Astrocyte of the cerebellum (primary cell): ENCODE data around the gene TP63.
"Not testable (repeated sequence)": the region's sequence is repeated elsewhere in the genome, so short reads cannot be mapped to it uniquely, and the experiment has no call there.

Source experiments
- DNase-seq: peaks from one replicate; pipeline ENCODE4 v3.0.0-alpha.2; 2011; ENCODE audit warnings: low read depth
- H3K4me3 ChIP-seq: 2 replicates; pipeline ENCODE4 v1.5.1; 2011; ENCODE audit warnings: mild to moderate bottlenecking, low read depth, low read length, moderate library complexity
- in situ Hi-C: cut with HindIII; loops from 2 replicates; pipeline ENCODE4 v1.10.0; 2017; ENCODE audit warnings: low sequenced_read_pairs
- TF ChIP-seq, protein P1 (sequence below): IDR thresholded peaks from 2 replicates; pipeline ENCODE4 v1.5.1; 2012; ENCODE audit warnings: low read length, low read depth, moderate library complexity, mild to moderate bottlenecking; ENCODE audit errors: missing control alignments

Gene TP63

DNA sequence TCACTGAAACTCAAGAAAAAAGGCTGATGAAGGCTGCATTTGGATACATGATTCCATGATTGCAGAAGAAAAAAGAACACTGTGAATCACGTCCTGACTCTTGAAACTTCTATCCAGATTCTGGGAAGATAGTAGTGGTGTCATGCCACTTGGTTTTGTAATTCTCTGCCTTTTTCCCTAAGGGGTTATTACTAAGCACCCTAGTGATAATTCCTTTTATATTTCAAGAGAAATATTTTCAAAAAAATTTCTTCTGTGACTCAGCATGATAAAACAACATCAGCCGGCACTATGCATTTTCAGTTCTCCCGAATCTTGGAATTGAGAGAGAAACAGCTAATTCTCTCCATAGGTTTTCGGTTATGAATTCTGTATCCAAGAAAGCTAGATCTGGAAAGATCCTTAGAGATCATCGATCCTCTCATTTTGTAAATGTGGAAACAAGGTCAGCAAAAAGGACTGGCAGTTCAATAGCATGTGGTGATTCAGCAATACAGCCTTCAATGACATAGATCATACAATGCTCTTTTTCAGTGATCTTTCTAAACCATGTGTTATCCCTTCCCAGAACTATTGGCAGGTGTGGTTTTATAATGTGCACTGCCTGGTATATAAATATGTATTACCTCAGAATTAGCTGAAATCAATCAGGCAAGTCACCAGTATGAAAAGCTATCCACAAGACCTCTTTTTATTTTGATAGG is 42.6 kb upstream of the TP63 start:
- in situ Hi-C loops, result no loop called here
- no peak overlapping the region for H3K4me3 ChIP-seq
- TF ChIP-seq, protein P1, sequence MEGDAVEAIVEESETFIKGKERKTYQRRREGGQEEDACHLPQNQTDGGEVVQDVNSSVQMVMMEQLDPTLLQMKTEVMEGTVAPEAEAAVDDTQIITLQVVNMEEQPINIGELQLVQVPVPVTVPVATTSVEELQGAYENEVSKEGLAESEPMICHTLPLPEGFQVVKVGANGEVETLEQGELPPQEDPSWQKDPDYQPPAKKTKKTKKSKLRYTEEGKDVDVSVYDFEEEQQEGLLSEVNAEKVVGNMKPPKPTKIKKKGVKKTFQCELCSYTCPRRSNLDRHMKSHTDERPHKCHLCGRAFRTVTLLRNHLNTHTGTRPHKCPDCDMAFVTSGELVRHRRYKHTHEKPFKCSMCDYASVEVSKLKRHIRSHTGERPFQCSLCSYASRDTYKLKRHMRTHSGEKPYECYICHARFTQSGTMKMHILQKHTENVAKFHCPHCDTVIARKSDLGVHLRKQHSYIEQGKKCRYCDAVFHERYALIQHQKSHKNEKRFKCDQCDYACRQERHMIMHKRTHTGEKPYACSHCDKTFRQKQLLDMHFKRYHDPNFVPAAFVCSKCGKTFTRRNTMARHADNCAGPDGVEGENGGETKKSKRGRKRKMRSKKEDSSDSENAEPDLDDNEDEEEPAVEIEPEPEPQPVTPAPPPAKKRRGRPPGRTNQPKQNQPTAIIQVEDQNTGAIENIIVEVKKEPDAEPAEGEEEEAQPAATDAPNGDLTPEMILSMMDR, result no peak
- DNase-seq, result no peak

DNA sequence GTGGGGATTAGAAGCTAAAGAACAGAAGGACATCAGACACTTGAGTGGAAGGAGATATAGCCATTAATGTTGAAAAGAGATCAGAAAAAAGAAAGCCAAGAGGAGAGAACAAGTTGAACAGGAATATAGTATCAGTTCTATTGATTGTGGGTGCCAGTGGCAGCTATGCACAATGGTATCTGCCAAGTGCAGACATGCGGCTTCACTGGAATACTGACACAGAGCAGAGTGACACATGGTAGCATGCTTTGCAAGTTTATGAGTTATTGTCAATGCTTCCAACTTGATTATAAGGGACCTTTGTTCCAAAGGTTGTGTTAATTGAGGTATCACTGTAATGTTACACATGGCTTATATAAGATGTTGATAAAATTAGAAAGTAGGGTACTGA is 42.0 kb upstream of the TP63 start:
- TF ChIP-seq, protein P1, result no peak
- no peak for DNase-seq
- in situ Hi-C loops, result no loop called here
- H3K4me3 ChIP-seq, result no peak overlapping the region

DNA sequence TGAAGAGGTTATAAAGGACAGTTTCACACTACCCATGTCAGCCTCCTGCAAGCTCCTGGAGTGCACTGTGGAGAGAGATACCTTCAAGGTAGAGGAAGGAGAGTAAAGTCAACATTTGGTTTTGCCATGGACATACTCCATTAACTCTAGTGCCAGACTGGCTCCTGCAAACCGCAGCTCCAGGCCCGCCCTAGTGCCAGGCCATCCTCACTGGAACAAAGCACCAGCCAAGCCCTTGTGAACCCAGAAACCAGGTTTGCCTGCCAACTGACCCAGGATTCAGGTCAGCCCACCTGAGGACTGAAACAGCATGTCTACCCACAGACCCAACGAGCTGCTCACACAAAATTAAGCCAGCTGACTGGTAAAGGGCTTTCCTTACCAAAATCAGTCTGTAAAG is 41.0 kb upstream of the TP63 start:
- no peak for DNase-seq
- H3K4me3 ChIP-seq, result no peak overlapping the region
- in situ Hi-C loops, result no loop called here
- TF ChIP-seq, protein P1, result no peak

DNA sequence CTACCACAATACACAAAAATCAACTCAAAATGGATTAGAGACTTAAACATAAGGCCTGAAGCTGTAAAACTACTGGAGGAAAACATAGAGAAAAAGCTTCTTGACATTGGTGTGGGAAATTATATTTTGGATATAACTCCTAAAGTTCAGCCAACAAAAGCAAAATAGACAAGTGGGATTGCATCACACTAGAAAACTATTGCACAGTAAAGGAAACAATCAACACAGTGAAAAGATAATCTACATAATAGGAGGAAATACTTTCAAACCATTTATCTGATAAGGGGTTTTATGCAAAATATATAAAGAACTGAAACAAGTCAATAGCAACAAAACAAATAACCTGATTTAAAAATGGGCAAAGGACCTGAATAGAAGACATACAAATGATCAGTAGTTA is 37.6 kb upstream of the TP63 start:
- in situ Hi-C loops, result no loop called here
- TF ChIP-seq, protein P1, result no peak
- no peak for DNase-seq

DNA sequence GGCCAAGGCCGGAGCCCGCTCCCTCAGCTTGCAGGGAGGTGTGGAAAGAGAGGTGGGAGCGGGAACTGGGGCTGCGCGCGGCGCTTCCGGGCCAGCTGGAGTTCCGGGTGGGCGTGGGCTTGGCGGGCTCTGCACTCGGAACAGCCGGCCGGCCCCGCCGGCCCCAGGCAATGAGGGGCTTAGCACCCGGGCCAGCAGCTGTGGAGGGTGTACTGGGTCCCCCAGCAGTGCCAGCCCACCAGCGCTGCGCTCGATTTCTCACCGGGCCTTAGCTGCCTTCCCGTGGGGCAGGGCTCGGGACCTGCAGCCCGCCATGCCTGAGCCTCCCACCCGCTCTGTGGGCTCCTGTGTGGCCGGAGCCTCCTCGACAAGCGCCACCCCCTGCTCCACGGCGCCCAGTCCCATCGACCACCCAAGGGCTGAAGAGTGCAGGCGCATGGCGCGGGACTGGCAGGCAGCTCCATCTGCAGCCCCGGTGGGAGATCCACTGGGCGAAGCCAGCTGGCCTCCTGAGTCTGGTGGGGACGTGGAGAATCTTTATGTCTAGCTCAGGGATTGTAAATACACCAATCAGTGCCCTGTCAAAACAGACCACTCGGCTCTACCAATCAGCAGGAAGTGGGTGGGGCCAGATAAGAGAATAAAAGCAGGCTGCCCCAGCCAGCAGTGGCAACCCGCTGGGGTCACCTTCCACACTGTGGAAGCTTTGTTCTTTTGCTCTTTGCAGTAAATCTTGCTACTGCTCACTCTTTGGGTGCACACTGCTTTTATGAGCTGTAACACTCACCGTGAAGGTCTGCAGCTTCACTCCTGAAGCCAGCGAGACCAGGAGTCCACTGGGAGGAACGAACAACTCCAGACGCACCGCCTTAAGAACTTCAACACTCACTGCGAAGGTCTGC is 34.9 kb upstream of the TP63 start:
- in situ Hi-C loops, H3K4me3 ChIP-seq, DNase-seq: not testable (repeated sequence)

More for the DNA sequence above, 37.6 kb upstream of the TP63 start:
- no peak overlapping the region for H3K4me3 ChIP-seq

DNA sequence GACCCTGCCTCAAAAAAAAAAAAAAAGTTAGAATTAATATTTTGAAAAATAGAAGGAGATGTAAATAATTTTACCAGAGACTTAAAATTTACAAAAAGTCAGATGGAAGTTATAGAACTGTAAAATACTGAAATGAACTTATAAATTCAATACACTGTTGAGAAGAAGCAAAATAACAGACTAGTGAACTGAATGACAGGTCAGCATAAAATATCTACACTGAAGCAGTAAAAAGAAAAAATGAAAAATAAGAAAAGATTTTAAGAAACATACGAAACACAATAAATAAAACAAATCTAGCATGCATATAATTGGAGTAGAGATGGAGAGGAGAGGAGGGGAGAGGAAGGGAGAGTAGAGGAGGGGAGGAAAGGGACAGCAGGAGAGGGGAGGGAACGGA is 33.3 kb upstream of the TP63 start:
- in situ Hi-C loops, result no loop called here
- TF ChIP-seq, protein P1, result no peak
- DNase-seq, result no peak
- H3K4me3 ChIP-seq, result no peak overlapping the region

DNA sequence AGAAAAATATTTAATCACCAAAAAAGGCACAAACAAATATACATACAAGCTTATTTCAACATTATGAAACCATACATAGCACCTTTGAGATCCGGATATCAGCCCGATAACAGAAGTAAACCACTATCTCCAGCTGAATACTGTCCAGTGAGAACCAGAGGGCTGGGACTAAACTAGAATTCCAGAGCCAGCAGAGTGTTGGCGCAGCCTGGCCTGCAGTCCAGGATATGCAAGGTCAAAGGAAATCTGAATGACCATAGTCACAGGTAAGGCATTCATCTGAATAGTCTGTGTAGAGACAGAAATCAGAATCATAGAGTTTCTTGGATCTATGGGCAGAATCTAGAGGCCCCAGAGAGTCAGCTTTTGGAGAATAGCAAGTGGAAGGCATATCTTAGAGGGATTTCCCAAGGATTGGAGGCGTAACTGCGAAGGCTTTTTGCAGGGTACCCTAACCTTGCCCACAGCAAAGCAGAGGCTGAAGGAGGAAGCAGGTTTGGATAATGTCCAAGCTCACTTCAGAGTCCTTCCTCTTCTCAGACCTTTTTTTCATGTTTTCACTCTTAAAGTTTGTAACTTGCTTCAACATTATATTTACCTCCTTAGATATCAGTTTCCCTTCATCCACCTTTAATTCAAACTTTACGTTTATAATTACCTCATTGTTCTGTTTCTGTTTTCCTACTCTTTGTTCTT is 32.5 kb upstream of the TP63 start:
- H3K4me3 ChIP-seq, result no peak overlapping the region
- no peak for DNase-seq
- TF ChIP-seq, protein P1, result no peak
- in situ Hi-C loops, result no loop called here
